CD4-positive, alpha-beta T cell treated with Interleukin-1 beta for 1 hour (primary cell): ENCODE results near the gene HSDL2.

Experiments
- DNase-seq, 2 donors: peaks; one replicate each; pipeline ENCODE4 v3.0.0-alpha.2; 2020 to 2022

Gene HSDL2

GRCh38 chr9:112462855-112463254 is 82.9 kb downstream of the HSDL2 start:
- DNase-seq: no peak

- DNase-seq: no peak
Measured at GRCh38 chr9:112465352-112465751, 85.4 kb downstream of the HSDL2 start.

- DNase-seq: no peak
Measured at GRCh38 chr9:112472996-112473395, 93.1 kb downstream of the HSDL2 start.

- no peak for DNase-seq
Measured at GRCh38 chr9:112473986-112474385, 94.1 kb downstream of the HSDL2 start.

- no peak for DNase-seq
Measured at GRCh38 chr9:112475318-112475717, 95.4 kb downstream of the HSDL2 start.

- no peak for DNase-seq
Measured at GRCh38 chr9:112477330-112477729, 97.4 kb downstream of the HSDL2 start.

GRCh38 chr9:112479221-112479620 is 99.3 kb downstream of the HSDL2 start:
- no peak for DNase-seq

GRCh38 chr9:112484607-112485006 is 104.7 kb downstream of the HSDL2 start:
- no peak for DNase-seq

- no peak for DNase-seq
Measured at GRCh38 chr9:112485574-112485973, 105.7 kb downstream of the HSDL2 start.

- peak; percentile 85 to 89 for DNase-seq
Measured at GRCh38 chr9:112486221-112487007, 106.5 kb downstream of the HSDL2 start, which contains the start of gene KIAA1958. Gene KIAA1958 (plus strand): TSS chr9:112486827. CDS start chr9:112574081, 87,254 bp downstream.

- peak; percentile 48 to 64 for DNase-seq
Measured at GRCh38 chr9:112487008-112487798, 107.3 kb downstream of the HSDL2 start.

- DNase-seq: no peak
Measured at GRCh38 chr9:112487799-112488340, 108.0 kb downstream of the HSDL2 start.

GRCh38 chr9:112489039-112489546 is 109.2 kb downstream of the HSDL2 start:
- no peak for DNase-seq

- no peak for DNase-seq
Measured at GRCh38 chr9:112489876-112490666, 110.2 kb downstream of the HSDL2 start.

- DNase-seq: no peak
Measured at GRCh38 chr9:112493393-112494137, 113.7 kb downstream of the HSDL2 start.

GRCh38 chr9:112494153-112494552 is 114.2 kb downstream of the HSDL2 start:
- DNase-seq: no peak

GRCh38 chr9:112495614-112496013 is 115.7 kb downstream of the HSDL2 start:
- DNase-seq: no peak

GRCh38 chr9:112496074-112496722 is 116.3 kb downstream of the HSDL2 start:
- DNase-seq: no peak

GRCh38 chr9:112500842-112501241 is 120.9 kb downstream of the HSDL2 start:
- no peak for DNase-seq

GRCh38 chr9:112501287-112501686 is 121.4 kb downstream of the HSDL2 start:
- no peak for DNase-seq
